HG03575 (cell line): ENCODE results near the gene ATP6V1C2.
"Not testable (repeated sequence)": the region's sequence is repeated elsewhere in the genome, so short reads cannot be mapped to it uniquely, and the experiment has no call there.

Source experiments
- ATAC-seq: cut with Tn5 transposase; IDR thresholded peaks from one replicate; pipeline ENCODE4 v1.9.1; 2021; ENCODE audit not compliant: unreplicated experiment, insufficient number of reproducible peaks, low FRiP score; ENCODE audit errors: extremely low read depth

The ATP6V1C2 gene

GRCh38 chr2:10779776-10780490 lies 58.5 kb downstream of the ATP6V1C2 start:
- no peak for ATAC-seq

- no peak for ATAC-seq
These were observed 59.0 kb downstream of the ATP6V1C2 start for GRCh38 chr2:10780491-10780820.

- not testable (repeated sequence) for ATAC-seq
These were observed 59.4 kb downstream of the ATP6V1C2 start for GRCh38 chr2:10780821-10781220.

- no peak for ATAC-seq
These were observed 60.3 kb downstream of the ATP6V1C2 start for GRCh38 chr2:10781746-10782145.

DNA sequence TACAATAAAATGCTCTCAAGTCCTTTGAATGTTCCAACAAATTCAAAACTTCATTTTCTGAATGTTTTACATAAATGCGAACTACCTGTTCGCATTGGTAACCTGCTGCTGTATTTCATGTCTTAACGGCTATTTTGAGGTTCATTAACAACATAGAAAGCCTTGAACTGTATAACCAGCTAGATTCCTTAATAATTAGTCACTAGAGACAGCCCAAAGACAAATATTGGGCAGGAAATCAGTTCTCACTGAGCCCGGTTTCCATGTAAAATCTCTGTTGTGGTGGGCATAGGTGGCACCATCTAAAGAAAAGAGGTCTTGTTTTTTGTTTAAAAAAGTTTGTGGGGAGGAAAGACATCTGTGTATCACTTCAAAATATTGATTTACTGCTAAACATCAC lies 62.0 kb downstream of the ATP6V1C2 start:
- no peak for ATAC-seq

GRCh38 chr2:10784719-10785118 lies 63.3 kb downstream of the ATP6V1C2 start:
- no peak for ATAC-seq

GRCh38 chr2:10785260-10785659 lies 63.8 kb downstream of the ATP6V1C2 start:
- no peak for ATAC-seq

DNA sequence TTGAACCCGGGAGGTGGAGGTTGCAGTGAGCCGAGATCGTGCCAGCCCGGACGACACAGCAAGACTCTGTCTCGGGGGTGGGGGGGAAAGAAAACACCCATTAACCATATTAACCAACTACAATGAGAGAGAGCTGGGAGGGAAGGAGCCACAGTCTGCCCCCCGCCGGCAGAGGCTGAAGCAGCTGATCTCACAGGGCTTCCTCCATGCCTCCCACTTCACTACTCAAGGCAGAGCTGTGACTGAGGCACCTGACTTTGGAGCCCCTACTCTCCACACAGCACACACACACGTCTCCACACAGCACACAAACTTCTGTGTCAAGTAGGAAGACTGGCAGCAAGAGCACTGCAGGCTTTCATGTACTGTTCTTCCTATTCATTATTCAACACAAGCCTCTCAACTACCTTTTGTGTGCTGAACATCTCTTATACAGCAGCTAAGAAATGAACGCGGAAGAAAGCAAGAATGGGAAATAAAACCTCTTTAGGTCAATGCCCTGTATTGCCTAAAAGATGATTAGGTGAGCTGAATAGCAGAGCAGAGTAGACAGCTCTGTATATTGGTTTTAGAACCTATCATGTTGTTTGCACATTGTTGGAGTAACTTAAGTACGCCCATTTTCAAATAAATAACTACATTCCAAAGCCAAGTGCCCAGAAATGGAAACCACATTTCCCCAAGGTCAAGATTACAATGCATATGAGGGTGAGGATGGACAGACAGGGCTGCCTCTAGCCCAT lies 65.0 kb downstream of the ATP6V1C2 start:
- ATAC-seq, result no peak

DNA sequence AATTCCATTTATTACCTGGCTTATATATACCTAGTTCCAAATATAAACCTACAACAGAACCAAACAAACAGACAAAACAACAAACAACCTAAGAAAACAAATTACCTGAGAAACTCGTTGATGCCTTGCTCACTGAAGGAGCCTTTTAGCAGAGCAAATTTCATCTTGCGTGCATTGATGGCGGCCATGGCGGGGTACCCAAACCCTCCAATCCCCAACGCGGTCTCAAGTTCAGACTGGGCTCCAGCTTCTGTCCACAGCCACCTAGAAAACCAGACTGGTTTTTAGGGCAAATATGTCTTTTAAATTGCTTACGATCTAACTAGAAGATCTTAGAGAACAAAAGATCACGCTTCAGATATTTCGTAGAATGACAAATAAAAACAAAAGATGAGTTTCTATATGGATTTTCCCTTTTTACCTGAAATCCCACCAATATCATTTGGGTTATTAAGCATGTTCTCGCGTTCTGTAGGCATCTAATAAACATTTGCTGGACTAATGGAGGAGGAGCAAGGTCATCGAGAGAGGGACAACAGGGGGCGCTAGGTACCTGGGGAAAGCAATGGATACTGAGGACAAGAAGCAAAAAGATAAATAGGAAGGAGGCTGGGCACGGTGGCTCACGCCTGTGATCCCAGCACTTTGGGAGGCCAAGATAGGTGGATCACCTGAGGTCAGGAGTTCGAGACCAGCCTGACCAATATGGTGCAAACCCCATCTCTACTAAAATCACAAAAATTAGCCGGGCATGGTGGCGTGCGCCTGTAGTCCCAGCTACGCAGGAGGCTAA lies 65.9 kb downstream of the ATP6V1C2 start:
- no peak for ATAC-seq

DNA sequence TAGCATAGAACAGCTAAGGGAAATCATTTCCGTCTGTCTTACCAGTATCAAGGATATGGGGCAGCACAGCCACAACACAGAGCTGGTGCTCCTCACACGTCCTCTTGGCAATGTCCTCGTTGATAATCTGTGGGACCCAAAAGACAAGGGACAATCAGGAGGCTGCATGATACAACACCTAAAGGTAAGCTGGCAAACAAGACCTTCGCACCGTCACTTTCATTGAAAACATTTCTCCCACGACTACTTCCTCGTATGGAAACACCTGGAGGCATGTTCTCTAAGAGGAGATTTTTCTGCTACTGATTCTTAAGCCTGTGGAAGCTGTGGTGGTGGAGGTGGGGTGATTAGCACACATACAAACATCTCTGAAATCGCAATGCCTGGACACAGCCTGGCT lies 67.4 kb downstream of the ATP6V1C2 start:
- no peak for ATAC-seq

DNA sequence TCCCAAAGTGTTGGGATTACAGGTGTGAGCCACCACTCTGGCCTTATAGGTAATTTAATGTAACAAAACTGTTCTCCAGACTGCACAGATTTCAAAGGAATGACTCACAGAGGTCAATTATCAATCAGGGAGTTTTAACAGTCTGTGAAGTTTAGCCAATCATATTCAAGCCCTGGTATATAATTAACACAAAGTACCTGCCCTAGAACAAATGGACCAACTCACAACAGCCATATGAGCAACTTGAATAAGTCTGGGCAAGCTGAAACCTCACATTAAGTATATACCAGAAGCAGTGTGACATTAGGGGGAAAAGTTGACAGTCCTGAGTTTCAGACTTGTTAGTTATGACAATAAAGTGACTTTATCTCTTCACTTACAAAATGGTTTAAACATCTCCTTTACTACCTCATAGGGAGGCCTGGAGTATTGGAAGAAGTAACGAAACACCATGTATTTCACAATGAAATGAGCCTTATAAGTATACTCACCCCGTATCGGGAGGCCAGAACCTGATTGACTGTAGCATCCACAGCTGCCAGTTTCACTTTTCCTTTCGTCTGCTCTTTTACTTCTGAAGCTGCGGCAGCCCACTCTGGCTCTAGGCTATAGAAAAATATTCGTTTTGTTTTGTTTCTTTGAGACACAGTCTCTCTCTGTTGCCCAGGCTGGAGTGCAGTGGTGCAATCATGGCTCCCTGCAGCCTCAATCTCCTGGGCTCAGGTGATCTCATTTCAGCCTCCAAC lies 69.0 kb downstream of the ATP6V1C2 start:
- ATAC-seq, result peak; percentile 75

DNA sequence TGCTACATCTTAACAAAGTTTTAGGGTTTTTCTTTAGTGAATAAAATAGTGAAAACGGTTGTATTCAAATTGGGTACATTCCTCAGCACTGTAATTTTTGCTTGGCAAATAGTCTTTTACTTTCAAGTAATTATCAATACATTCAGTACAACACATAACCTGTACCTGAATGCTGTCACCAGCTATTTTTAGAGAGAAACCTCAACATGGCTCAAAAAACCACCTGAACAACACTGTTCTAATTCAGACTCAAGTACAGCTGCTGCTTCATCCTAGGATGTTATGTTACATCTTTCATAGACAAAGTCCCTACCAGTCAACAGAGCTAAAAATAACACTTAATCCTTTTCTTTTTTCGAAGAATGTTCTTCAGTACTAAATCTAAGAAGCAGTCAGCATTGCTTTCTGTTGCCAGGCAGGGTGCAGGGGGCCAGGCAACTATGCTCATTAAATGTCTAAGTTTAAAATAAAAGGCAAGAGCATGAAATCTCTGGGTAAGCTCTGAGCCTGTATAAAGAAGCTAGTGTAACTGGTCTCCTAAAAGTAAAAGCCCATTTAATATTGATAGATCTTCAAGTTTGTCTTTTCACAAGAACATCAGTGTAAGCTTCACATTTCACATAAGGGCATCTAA lies 70.7 kb downstream of the ATP6V1C2 start:
- no peak for ATAC-seq

GRCh38 chr2:10792660-10793400 lies 71.4 kb downstream of the ATP6V1C2 start:
- ATAC-seq, result no peak

GRCh38 chr2:10793816-10794215 lies 72.4 kb downstream of the ATP6V1C2 start:
- no peak for ATAC-seq

GRCh38 chr2:10794876-10795275 lies 73.4 kb downstream of the ATP6V1C2 start:
- ATAC-seq, result no peak

- no peak for ATAC-seq
These were observed 74.1 kb downstream of the ATP6V1C2 start for GRCh38 chr2:10795508-10796046.

DNA sequence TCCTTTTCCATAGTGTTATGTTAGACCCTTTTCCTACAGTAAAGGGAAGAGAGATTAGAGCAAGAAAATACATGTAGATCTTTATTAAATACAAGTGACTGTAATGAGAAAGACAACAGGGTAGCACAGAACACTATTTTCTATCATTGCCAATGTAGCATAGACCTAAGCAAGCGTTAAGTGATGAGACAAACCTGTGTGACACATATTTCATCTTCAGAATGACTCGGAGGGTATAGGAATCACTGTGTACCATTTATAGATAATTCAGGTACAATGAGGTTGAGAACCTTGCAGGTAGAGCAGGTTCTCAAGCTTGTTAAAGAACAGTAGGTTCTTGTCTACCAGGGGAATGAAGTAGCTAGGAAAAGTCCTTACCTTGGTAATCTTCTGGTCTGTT lies 75.3 kb downstream of the ATP6V1C2 start:
- ATAC-seq, result no peak

DNA sequence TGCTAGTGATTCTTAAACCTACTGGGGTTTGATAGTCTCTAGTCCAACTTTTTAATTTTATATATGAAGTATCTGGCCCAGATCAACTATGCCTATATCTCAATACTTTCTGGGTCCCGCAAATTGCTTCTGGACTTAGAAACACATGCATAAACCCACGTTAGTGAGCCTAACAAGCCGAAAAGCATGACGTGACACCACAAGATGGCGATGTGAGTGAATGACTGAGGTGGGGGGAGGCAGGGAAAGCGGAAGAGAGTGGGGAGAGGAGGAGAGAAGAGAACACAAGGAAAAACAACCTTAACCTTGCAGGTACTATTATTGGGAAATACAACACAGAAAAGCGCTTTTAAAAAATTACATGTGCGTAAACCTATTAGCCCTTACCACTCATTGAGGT lies 77.4 kb downstream of the ATP6V1C2 start:
- ATAC-seq, result no peak
